Activated T-helper 1 cell treated with Interleukin-2 at 50 U/mL for 16 hours (primary cell): Measurements from ENCODE around the gene CDC6.

Source experiments
- DNase-seq: peaks from one replicate; pipeline ENCODE4 v3.0.0-alpha.2; 2020; ENCODE audit warnings: low read depth

The CDC6 gene

GRCh38 chr17:40287494-40288369 is at the start of gene CDC6:
Gene CDC6, plus strand, starts transcription at chr17:40287879. Its CDS starts 1,542 bp downstream, at chr17:40289421.
- DNase-seq: peak; percentile 96

- DNase-seq: no peak
These were observed 46.3 kb upstream of the CDC6 start for GRCh38 chr17:40241252-40241834.

GRCh38 chr17:40242774-40243173 is 44.9 kb upstream of the CDC6 start:
- no peak for DNase-seq

GRCh38 chr17:40243761-40244160 is 43.9 kb upstream of the CDC6 start:
- DNase-seq: no peak

GRCh38 chr17:40244255-40244654 is 43.4 kb upstream of the CDC6 start:
- no peak for DNase-seq

GRCh38 chr17:40247926-40248495 is 39.7 kb upstream of the CDC6 start:
- DNase-seq: no peak

- DNase-seq: no peak
These were observed 39.2 kb upstream of the CDC6 start for GRCh38 chr17:40248507-40248906.

GRCh38 chr17:40251576-40251975 is 36.1 kb upstream of the CDC6 start:
- no peak for DNase-seq

GRCh38 chr17:40253565-40253964 is 34.1 kb upstream of the CDC6 start:
- no peak for DNase-seq

- DNase-seq: no peak
These were observed 28.2 kb upstream of the CDC6 start for GRCh38 chr17:40259505-40259904.

GRCh38 chr17:40260528-40260927 is 27.2 kb upstream of the CDC6 start:
- DNase-seq: no peak

GRCh38 chr17:40264458-40265185 is 23.1 kb upstream of the CDC6 start:
- DNase-seq: no peak

GRCh38 chr17:40265337-40265736 is 22.3 kb upstream of the CDC6 start:
- no peak for DNase-seq

- DNase-seq: no peak
These were observed 20.8 kb upstream of the CDC6 start for GRCh38 chr17:40266882-40267281.

GRCh38 chr17:40268141-40268712 is 19.5 kb upstream of the CDC6 start:
- no peak for DNase-seq

- DNase-seq: no peak
These were observed 9.3 kb upstream of the CDC6 start for GRCh38 chr17:40278414-40278813.

- no peak for DNase-seq
These were observed 8.3 kb upstream of the CDC6 start for GRCh38 chr17:40279402-40279801.

- no peak for DNase-seq
These were observed 6.0 kb upstream of the CDC6 start for GRCh38 chr17:40281663-40282062.

GRCh38 chr17:40283662-40284061 is 4.0 kb upstream of the CDC6 start:
- no peak for DNase-seq

GRCh38 chr17:40284085-40284713 is 3.5 kb upstream of the CDC6 start:
- no peak for DNase-seq

- DNase-seq: no peak
These were observed 1.2 kb upstream of the CDC6 start for GRCh38 chr17:40286473-40286872.

GRCh38 chr17:40287159-40287493 is 553 bp upstream of the CDC6 start:
- DNase-seq: no peak
